ENCODE results near the gene KPNA4. TPM values are rescaled to one million over a fixed set of nuclear protein-coding genes. Genes with fewer than 3 reads are reported as not detected.

Gene KPNA4
- total RNA-seq, 4 donors from 2014 or later: 19.9 to 34.7 (median 23.4) TPM

GRCh38 chr3:160478338-160478737, 87.0 kb downstream of the KPNA4 start:
- no peak for DNase-seq
- Histone ChIP-seq H3K4me3 (no peak overlapping the region), H3K4me1 (no peaks in the 10 kb centered on the region), H3K9me3 (no peaks in the 10 kb centered on the region), H3K36me3 (no peaks in the 10 kb centered on the region), H3K27ac (no peak overlapping the region), H3K27me3 (peaks cover 0 to under 1% (median 0%) of the 10 kb centered on the region in 4 donors)
- intact Hi-C loops (cut with DNase I): no loop called here
- no peak for TF ChIP-seq POLR2A (IDR thresholded peaks at IDR 0.05)
- WGBS, 2 donors: 71 to 76% methylated on average over 5 of the region's 5 CpGs

DNA sequence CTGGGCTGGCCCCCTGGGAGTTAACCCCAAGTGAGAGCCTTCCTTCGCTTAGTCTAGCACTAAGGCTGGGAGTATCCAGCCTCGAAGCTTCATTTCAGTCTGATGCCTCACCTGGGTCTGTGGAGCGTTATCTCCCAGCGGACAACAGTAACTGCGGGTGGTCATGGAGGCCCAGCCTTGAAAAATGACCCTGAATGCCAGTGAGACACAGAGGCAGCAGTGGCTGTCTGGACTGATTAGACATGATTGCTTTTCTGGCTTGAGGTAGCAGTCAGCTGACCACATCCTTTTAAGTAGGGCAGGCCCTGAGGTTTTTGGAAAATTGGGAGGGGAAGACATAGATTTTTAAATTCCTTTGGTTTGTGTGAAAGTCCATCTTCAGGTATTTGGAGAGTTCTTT, 87.6 kb downstream of the KPNA4 start:
- intact Hi-C loops (cut with DNase I): no loop called here
- Histone ChIP-seq H3K36me3 (no peaks in the 10 kb centered on the region), H3K27ac (no peak overlapping the region), H3K9me3 (no peaks in the 10 kb centered on the region), H3K4me3 (no peak overlapping the region), H3K27me3 (peaks cover 0 to 5% (median 0%) of the 10 kb centered on the region in 4 donors), H3K4me1 (no peaks in the 10 kb centered on the region)
- WGBS, 2 donors: 55 to 77% methylated on average over 2 to 3 of the region's 5 CpGs
- TF ChIP-seq POLR2A (IDR thresholded peaks at IDR 0.05): no peak
- TF ChIP-seq CTCF (IDR thresholded peaks at IDR 0.05): no peak
- no peak for DNase-seq

DNA sequence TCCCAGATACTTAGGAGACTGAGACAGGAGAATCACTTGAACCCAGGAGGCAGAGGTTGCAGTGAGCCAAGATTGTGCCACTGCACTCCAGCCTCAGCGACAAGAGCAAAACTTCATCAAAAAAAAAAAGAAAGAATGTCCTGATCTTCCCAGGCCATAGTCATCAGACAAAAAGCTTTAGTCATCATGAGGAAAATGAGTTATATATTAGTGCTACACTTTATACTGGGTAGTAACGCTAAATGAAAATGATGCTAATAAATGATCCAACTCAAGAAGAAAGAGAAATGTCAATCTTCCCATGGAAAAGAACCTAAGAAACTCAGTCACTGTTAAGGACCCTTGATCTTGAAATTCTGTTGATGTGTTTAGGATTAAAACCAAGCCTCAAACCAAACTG, 89.5 kb downstream of the KPNA4 start:
- no peak for DNase-seq
- Histone ChIP-seq H3K9me3 (peaks cover 0 to 5% (median 0%) of the 10 kb centered on the region in 3 donors), H3K27ac (no peak overlapping the region), H3K4me1 (no peaks in the 10 kb centered on the region), H3K36me3 (no peaks in the 10 kb centered on the region), H3K27me3 (peaks cover 0 to 5% (median 0%) of the 10 kb centered on the region in 4 donors), H3K4me3 (no peak overlapping the region)
- WGBS, 2 donors: 88 to 94% methylated on average over 2 of the region's 2 CpGs
- TF ChIP-seq POLR2A (IDR thresholded peaks at IDR 0.05) (no peak), CTCF (IDR thresholded peaks at IDR 0.05) (no peak)
- intact Hi-C loops (cut with DNase I): no loop called here

DNA sequence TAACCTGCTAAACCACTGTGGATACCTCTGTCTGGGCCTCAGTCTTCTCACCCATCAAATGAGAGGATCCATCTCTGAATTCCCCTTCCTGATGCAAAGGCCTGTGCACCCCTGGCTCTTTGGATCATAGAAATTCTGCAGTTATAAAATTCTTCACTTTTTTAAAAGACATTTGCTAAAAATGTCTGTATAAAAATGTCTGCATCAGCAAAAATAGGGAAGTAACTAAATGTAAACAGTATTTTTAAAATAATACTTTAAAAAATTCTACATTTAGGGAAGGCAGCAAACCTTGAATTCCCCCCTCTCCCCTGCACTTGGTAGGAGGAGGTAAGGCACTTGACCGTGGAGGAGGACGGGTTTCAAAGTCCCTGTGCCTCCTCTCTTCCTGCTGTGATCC, 90.2 kb downstream of the KPNA4 start:
- H3K36me3 ChIP-seq: no peaks in the 10 kb centered on the region
- H3K4me3 ChIP-seq: no peak overlapping the region
- no peaks in the 10 kb centered on the region for H3K4me1 ChIP-seq
- DNase-seq: no peak
- no peak overlapping the region for H3K27ac ChIP-seq
- H3K9me3 ChIP-seq: peaks cover 0 to 12% (median 5%) of the 10 kb centered on the region in 3 donors
- TF ChIP-seq CTCF (IDR thresholded peaks at IDR 0.05): no peak
- TF ChIP-seq POLR2A (IDR thresholded peaks at IDR 0.05): no peak
- 76 to 84% methylated on average over 2 of the region's 2 CpGs for WGBS, 2 donors
- peaks cover 0 to 5% (median 0%) of the 10 kb centered on the region in 4 donors for H3K27me3 ChIP-seq
- intact Hi-C loops (cut with DNase I): no loop called here

GRCh38 chr3:160474416-160474838, 90.9 kb downstream of the KPNA4 start:
- no peak overlapping the region for H3K27ac ChIP-seq
- TF ChIP-seq CTCF (IDR thresholded peaks at IDR 0.05) (no peak), POLR2A (IDR thresholded peaks at IDR 0.05) (no peak)
- no peaks in the 10 kb centered on the region for H3K36me3 ChIP-seq
- DNase-seq: no peak
- no peaks in the 10 kb centered on the region for H3K4me1 ChIP-seq
- intact Hi-C loops (cut with DNase I): no loop called here
- H3K27me3 ChIP-seq: peaks cover 0 to 5% (median 0%) of the 10 kb centered on the region in 4 donors
- peaks cover 0 to 15% (median 9%) of the 10 kb centered on the region in 3 donors for H3K9me3 ChIP-seq
- H3K4me3 ChIP-seq: no peak overlapping the region

DNA sequence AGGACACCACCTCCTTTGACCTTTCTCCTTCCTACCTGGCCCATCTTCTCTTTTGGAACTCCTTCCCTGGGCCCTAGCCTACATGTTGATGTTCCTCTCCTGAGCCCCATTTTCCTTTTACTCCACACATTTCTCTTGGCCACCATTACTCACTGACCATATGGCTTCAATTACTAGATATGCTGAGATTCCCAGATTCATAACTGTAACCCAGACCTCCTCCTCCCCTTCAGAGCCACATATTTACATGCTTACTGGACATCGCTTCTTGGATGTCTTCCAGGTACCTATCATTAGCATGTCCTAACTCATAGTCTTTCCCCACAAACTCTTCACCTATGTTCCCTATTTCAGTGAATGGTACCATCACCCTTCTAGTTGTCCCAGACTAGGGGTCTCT, 91.4 kb downstream of the KPNA4 start:
- H3K4me1 ChIP-seq: no peaks in the 10 kb centered on the region
- H3K9me3 ChIP-seq: peaks cover 0 to 15% (median 9%) of the 10 kb centered on the region in 3 donors
- H3K4me3 ChIP-seq: no peak overlapping the region
- H3K27ac ChIP-seq: no peak overlapping the region
- peaks cover 0 to 5% (median 0%) of the 10 kb centered on the region in 4 donors for H3K27me3 ChIP-seq
- intact Hi-C loops (cut with DNase I): no loop called here
- H3K36me3 ChIP-seq: no peaks in the 10 kb centered on the region
- no peak for DNase-seq
- TF ChIP-seq POLR2A (IDR thresholded peaks at IDR 0.05) (no peak), CTCF (IDR thresholded peaks at IDR 0.05) (no peak)
- 46 to 52% methylated on average over 1 of the region's 1 CpG for WGBS, 2 donors
